Measurements from ENCODE around the gene MRPL37.

DNA sequence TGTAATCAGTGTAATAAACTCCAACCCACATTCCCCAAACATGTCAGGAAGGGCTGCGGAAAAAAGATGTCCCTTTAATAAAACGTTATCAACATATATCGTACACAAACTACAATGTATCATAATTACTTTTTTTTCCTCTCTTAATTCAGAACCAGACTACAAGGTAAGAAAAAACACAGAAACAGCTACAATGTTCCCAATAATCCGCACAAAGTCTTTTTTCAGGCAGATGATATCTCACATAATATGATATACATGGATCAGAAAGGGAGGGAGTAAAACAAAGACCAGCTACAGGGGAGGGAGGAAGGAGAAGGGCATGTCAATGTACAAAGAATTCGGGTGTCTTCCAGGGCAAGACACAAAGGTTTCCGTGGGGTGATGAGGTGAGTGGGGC, 25.4 kb downstream of the MRPL37 start:
- TF ChIP-seq, protein P1, sequence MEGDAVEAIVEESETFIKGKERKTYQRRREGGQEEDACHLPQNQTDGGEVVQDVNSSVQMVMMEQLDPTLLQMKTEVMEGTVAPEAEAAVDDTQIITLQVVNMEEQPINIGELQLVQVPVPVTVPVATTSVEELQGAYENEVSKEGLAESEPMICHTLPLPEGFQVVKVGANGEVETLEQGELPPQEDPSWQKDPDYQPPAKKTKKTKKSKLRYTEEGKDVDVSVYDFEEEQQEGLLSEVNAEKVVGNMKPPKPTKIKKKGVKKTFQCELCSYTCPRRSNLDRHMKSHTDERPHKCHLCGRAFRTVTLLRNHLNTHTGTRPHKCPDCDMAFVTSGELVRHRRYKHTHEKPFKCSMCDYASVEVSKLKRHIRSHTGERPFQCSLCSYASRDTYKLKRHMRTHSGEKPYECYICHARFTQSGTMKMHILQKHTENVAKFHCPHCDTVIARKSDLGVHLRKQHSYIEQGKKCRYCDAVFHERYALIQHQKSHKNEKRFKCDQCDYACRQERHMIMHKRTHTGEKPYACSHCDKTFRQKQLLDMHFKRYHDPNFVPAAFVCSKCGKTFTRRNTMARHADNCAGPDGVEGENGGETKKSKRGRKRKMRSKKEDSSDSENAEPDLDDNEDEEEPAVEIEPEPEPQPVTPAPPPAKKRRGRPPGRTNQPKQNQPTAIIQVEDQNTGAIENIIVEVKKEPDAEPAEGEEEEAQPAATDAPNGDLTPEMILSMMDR (IDR thresholded peaks at IDR 0.05): no peak
- TF ChIP-seq JUN (IDR thresholded peaks at IDR 0.05): no peak
- no peak for TF ChIP-seq RCOR1 (IDR thresholded peaks at IDR 0.05; ENCODE audit: low read depth, low read length)
- TF ChIP-seq RNF2 (IDR thresholded peaks at IDR 0.05; ENCODE audit: borderline replicate concordance, low read depth): no peak
- TF ChIP-seq, protein P2, sequence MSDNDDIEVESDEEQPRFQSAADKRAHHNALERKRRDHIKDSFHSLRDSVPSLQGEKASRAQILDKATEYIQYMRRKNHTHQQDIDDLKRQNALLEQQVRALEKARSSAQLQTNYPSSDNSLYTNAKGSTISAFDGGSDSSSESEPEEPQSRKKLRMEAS (IDR thresholded peaks at IDR 0.05): no peak
- no peak for TF ChIP-seq POLR2A (IDR thresholded peaks at IDR 0.05; ENCODE audit: low read length)
- TF ChIP-seq CEBPB (IDR thresholded peaks at IDR 0.05): no peak
- TF ChIP-seq ZNF302 (CRISPR knock-in tag; IDR thresholded peaks at IDR 0.05): no peak
- no peak for TF ChIP-seq EP300 (IDR thresholded peaks at IDR 0.05)
- TF ChIP-seq, protein P3, sequence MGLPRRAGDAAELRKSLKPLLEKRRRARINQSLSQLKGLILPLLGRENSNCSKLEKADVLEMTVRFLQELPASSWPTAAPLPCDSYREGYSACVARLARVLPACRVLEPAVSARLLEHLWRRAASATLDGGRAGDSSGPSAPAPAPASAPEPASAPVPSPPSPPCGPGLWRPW (IDR thresholded peaks at IDR 0.05): no peak
- TF ChIP-seq, protein P4, sequence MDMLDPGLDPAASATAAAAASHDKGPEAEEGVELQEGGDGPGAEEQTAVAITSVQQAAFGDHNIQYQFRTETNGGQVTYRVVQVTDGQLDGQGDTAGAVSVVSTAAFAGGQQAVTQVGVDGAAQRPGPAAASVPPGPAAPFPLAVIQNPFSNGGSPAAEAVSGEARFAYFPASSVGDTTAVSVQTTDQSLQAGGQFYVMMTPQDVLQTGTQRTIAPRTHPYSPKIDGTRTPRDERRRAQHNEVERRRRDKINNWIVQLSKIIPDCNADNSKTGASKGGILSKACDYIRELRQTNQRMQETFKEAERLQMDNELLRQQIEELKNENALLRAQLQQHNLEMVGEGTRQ (IDR thresholded peaks at IDR 0.05): no peak
